ENCODE results near the gene SEMA3E.
A peak's percentile ranks its signal among the peaks of the same experiment; 100 is the strongest.

Gene SEMA3E

GRCh38 chr7:83366629-83367028 is 282.3 kb downstream of the SEMA3E start:
- FAIRE-seq: peak; percentile 79

DNA sequence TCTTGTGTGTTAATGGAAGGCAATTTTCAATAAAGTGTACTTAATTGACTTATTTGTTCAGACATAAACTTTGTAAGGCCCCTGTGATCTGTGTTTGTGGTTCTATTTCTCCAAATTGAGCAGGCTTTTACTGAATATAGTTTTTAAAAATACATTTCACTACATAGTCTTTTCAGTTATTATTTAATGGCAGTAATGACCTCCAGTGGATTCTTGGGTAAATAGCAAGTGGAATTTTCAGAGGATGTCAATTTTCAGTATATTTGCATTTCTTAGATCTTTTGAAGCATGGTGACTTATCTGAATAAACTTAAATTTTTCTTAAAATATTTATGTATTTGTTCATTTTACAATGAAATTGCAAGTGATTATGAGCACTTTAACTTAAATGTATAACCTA is 283.2 kb downstream of the SEMA3E start:
- no peak for FAIRE-seq
- no peak for DNase-seq (ENCODE audit: low spot score)

More at GRCh38 chr7:83366629-83367028, 282.3 kb downstream of the SEMA3E start:
- no peak for DNase-seq (ENCODE audit: low spot score)

DNA sequence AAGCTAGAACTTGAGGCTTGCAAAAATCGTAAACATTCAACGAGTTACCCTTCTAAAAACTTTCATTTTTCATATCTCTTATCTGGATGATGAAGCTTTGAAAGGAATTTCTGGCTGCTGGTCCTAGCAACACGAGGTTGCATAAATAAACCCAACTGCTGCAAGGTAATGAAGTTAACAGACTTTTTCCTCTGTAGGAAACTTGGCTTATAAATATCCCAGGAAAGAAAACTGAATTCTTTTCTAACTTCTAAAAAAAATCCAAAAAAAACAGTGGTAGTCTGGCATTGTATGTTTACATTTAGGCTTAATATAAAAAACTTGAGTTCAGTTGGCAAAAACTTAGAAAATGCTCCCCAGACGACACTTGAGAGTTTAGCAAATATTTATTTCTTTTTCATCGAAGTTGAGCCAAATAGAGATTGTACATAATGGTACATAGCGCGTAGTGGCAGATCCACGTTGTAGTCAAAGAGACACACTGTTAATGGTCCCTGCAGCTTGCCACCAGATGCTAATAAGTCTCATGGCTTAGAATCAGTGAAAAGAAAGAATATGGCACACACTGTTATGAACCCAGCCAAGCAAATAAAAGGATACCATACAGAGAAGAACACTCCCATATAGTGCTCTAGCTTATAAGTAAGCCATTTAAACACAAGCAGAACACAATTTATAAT is 285.9 kb downstream of the SEMA3E start:
- DNase-seq (ENCODE audit: low spot score) (no peak), FAIRE-seq (no peak)

DNA sequence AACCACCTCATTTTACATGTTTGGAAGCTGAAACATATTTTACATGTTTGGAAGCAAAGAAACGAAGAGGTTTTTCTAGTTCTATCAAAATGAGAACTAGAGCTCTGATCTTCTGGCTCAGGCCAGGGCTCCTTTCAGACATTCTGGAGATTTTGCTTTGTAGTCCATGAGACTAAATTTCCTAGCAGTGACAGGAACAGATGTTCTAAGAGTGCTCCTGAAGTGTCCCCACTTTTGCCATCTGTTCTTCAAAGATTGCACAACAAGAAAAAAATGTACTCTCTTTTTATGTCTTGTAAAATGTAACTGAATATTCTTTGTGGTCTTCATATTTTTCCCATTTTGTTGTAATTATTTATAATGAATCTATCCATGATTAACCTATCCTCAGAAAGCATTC is 289.8 kb downstream of the SEMA3E start:
- DNase-seq (ENCODE audit: low spot score): no peak
- FAIRE-seq: no peak

GRCh38 chr7:83355143-83355542 is 293.8 kb downstream of the SEMA3E start:
- FAIRE-seq (no peak), DNase-seq (ENCODE audit: low spot score) (no peak)

- DNase-seq (ENCODE audit: low spot score) (peak; percentile 39), FAIRE-seq (no peak)
Observed at GRCh38 chr7:83347945-83348444, 300.9 kb downstream of the SEMA3E start.

GRCh38 chr7:83339907-83340306 is 309.0 kb downstream of the SEMA3E start:
- no peak for DNase-seq (ENCODE audit: low spot score)
- FAIRE-seq: no peak

- FAIRE-seq: no peak
- DNase-seq (ENCODE audit: low spot score): no peak
Observed at GRCh38 chr7:83338277-83338950, 310.5 kb downstream of the SEMA3E start.

- FAIRE-seq (no peak), DNase-seq (ENCODE audit: low spot score) (no peak)
Observed at GRCh38 chr7:83337050-83337449, 311.9 kb downstream of the SEMA3E start.

DNA sequence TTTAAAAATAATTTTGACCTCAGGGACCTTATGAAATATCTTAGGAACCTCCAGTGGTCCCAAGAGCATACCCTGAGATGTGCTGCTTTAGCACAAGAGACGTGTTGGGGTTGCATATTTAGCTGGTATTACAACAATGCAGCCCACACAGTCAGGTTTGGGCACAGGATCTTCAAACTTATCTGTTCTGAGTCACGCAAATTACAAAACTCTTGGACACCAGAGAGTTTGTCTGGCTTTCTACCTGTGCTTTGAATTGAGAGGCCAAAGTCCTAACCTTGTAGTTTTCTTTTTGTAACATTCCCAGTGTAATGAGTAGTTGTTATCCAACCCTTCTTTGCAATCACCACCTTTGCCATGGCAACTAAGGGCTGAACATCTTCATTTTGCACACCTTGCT is 322.7 kb downstream of the SEMA3E start:
- DNase-seq (ENCODE audit: low spot score): no peak
- FAIRE-seq: no peak

DNA sequence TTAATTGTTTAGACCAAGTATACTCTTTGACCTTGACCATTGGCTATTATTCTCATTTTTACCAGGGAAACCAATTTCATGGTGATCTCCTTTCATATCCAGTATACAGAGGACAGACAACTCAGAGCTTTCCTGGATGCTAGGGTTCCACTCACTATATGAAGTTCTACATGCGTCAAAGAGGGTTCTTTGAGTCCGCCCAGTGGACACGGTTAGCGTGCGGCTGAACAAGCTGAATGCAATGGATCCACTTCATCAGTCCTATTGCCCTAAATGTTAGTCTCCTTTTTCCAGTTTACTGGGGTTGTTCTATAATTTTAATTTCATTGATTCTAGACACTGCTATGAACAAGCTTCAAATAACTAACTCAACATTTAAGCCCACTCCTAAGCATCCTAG is 323.9 kb downstream of the SEMA3E start:
- no peak for FAIRE-seq

DNA sequence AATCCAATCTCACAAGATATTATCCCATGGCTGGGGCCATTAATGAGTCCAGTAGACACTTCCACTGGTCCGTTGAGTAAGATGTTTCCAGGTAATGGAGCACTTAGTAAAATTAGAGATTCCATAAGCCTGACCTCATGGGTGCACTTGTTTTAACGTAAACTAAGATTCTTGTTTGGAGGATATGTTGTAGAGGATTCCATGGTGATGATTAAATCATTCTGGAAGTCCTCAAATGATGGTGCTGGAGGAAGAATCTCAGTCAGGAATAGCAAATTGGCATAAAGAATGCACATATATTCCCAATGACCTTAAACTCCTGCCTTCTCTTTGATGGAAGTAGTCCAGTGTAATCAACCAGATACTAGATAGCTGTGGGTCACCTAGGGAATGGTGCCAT is 324.3 kb downstream of the SEMA3E start:
- FAIRE-seq (no peak), DNase-seq (ENCODE audit: low spot score) (no peak)

More for the DNA sequence above, 323.9 kb downstream of the SEMA3E start:
- DNase-seq (ENCODE audit: low spot score): no peak

DNA sequence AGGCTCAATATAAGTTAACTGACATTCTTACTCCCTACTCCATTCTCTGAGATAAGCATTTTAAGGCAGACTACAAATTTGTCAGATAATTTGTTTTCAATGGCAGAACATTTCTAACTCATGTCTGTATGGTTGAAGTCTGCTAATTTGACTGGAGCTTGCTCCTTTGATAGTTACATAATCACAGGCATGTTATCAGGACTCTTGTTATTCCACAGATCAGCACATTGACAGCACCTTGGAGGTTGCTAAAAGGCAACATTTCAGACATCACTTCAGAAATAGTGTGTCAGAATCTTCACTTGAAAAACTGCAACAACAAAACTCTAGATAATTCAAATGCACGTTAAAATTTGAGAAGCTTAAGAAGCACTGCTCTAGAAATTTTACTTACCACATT is 327.9 kb downstream of the SEMA3E start:
- FAIRE-seq: no peak

GRCh38 chr7:83313931-83314330 is 335.0 kb downstream of the SEMA3E start:
- no peak for FAIRE-seq

More for the DNA sequence above, 327.9 kb downstream of the SEMA3E start:
- DNase-seq (ENCODE audit: low spot score): no peak

More at GRCh38 chr7:83313931-83314330, 335.0 kb downstream of the SEMA3E start:
- DNase-seq (ENCODE audit: low spot score): no peak
